Fibroblast of the conjunctiva (primary cell): ENCODE results near the gene STX1B.
A peak's percentile ranks its signal among the peaks of the same experiment; 100 is the strongest.
"Not testable (repeated sequence)": the region's sequence is repeated elsewhere in the genome, so short reads cannot be mapped to it uniquely, and the experiment has no call there.

ENCODE experiments used
- DNase-seq: peaks from one replicate; pipeline ENCODE4 v3.0.0-alpha.2; 2010; ENCODE audit warnings: low read depth

STX1B gene

DNA sequence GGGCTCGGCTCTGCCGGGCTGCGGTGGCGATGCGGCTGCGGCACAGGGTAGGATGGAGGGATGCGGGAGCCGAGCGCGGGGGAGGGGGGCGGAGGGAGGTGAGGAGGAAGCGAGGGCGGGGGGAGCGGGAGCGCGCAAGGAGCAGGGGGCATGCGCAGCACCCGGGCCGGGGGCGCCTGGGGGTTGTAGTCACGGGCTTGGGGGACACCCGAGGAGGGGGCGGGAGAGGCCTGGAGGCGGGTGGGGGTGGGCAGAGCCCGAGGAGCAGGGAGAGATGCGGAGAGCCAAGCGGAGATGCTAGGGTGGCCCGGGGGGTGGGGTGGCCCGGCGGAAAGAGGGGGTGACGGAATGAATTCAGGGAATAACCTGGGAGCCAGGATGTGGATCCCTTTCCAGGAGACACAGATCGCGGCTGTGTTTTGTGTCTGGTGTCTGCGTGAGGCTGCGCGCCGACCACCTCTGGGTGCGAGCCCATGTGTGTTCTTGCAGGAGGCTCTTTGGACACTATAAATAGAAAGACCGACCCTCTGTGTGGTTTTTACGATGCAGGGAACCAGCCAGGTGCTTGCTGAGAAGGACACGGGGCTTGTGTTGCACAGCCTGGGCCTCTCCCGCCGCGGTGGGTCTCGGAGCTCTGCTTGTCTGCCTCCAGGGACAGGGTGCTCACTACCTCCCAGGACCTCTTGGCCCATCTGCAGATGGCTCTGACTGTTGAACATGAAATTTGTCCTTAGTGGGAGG lies at the start of gene STX1B:
TSS of gene STX1B (minus strand) at position 54 of the 741 bp plus-strand sequence. CDS start 242 bp downstream, outside the sequence.
- DNase-seq: no peak

DNA sequence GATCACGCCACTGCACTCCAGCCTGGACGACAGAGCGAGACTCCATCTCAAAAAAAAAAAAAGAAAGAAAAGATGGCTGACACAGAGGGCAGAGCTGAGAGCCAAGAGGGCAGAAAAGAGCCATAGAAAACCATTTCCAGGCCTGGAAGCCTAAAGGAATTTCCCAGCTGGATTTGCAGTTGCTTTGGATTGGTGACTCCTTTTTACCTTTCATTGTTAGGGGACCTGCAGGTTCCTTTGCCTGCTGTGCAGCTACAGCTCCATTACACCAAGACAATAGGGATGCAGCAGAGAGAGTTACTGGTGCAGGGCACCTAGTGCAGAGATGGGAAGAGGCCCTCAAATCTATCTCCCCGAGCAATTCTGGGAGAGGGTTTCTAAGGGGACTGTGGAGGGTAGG lies 45.2 kb upstream of the STX1B start:
- DNase-seq: no peak

DNA sequence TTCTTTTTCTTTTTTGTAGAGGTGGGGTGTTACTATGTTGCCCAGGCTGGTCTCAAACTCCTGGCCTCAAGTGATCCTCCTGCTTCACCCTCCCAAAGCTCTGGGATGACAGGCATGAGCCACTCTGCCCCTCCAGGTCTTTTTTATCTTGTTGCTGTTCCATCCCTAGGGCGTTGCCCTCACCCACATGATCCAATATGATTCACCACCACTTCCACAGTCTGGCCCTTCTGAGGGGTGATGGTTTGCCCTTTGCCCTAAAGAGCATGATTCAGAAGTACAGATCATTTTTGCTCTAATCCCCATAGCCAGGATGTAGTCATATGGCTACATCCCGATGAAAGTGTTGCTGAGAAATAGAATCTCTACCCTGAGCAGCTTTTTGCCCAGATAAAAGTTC lies 41.7 kb upstream of the STX1B start:
- DNase-seq: peak; percentile 93

DNA sequence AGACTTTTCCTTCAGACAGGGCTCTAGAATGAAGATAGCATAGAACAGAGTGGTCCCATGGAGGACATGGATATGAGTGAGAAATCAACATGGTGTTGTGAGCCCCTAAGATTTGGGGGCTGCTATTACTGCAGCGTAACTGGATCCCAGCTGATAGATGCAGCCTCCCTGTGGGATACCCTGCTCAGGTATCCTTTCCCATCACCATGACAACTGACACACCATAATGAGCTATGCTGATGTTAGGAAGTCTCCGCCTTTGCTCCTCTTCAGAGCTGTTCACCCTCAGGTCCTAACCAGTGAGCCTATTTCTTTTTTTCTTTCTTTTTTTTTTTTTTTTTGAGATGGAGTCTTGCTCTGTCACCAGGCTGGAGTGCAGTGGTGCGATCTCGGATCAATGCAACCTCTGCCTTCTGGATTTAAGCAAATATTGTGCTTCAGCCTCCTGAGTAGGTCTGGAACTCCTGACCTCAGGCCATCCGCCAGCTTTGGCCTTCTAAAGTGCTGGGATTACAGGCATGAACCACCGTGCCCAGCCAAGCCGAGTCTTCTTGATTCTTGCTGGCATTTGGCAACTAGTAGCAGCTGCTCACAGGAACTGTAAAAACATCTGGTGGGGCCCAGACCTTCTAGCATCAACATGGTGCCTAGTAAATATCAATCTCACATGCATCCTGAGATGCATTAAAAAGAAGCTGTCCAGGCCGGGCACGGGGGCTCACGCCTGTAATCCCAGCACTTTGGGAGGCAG lies 40.0 kb upstream of the STX1B start:
- DNase-seq: no peak

DNA sequence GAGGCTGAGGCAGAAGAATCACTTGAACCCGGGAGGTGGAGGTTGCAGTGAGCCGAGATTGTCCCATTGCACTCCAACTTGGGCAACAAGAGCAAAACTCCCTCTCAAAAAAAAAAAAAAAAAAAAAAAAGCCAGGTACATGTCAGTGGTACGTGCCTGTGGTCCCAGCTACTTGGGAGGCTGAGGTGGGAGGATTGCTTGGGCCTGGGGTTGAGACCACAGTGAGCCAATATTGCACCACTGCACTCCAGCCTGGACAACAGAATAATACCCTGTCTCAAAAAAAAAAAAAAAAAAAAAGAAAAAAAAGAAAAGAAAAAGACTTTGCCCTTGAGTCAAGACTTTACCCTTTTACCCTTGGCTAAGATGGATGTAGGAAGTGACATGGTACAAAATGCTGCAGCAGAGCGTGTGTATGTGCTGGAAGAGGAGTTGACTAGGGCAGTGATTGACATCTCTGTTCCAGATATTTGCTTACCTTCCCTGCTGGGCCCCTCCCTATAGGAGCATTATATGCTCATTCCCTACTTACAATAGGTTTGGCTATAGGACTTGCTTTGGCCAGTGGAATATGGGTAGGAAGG lies 33.6 kb upstream of the STX1B start:
- no peak for DNase-seq

DNA sequence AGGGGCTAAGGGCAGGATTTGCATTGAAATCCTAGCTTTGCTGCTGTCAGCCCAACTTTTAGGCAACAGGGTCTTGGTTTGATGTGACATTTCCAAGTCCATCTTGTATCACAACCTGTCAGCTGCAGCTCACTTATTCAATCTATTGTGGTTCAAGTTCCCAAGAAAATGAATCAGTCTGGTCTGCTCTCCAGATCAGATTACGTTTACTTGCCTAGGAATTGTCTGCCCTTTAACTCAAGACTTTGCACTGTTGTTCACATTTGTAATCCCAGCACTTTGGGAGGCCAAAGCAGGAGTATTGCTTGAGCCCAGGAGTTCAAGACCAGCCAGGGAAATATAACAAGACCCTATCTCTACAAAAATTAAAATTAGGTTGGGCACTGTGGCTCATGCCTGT lies 32.9 kb upstream of the STX1B start:
- DNase-seq: no peak

DNA sequence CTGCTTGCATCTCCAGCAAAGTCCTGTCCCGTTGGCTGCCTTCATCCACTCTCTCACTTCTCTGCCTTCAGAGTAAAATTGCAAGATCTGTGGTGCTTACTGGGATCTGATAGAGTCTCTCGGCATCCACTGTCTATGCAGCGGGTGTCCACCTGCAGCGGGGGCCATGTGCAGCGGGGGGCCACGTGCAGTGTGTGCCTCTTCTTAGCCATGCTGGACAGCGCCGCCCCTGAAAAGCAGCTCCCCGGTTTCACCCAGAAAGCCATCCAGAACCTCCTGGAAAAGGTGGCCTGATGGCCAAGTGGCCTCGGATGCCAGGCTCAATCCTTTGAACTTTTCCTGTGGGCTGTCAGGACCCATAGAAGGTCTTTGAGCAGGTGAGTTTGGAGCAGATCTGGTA lies 32.4 kb upstream of the STX1B start:
- no peak for DNase-seq

DNA sequence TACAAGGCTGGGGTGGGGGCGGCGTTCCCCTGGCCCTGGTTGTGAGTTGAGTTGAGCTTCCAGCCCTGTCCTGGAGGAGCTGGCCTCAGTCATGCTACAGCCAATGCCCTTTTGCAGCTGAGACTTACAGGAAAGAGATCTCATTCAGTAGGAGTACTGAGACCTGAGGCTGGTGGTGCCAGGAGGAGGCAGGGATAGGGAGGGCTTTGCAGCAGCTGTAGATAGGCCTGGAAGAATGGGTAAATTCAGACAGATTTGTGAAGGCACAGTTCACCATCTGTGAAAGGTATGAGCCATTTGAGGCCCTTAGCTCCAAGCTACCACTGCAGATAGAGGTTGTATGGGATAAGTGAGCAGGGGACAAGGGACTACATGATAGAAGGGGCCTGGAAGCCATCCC lies 28.6 kb upstream of the STX1B start:
- DNase-seq: no peak

DNA sequence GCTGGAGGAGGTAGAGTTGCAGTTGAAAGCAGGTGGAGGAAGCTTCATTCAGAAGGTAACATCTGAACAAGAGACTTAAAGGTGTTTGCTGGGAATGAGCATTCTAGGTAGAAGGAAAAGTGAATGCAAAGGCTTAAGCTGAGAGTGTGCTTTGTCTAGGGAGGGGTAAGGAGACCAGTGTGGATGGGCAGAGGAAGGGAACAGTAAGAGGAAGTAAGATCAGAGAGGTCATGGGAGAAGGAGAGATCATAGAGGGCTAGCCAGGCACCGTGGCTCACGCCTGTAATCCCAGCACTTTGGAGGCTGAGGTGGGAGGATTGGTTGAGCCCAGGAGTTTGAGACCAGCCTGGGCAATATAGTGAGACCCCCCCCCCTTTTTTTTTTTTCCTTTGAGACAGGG lies 26.3 kb upstream of the STX1B start:
- DNase-seq: no peak

DNA sequence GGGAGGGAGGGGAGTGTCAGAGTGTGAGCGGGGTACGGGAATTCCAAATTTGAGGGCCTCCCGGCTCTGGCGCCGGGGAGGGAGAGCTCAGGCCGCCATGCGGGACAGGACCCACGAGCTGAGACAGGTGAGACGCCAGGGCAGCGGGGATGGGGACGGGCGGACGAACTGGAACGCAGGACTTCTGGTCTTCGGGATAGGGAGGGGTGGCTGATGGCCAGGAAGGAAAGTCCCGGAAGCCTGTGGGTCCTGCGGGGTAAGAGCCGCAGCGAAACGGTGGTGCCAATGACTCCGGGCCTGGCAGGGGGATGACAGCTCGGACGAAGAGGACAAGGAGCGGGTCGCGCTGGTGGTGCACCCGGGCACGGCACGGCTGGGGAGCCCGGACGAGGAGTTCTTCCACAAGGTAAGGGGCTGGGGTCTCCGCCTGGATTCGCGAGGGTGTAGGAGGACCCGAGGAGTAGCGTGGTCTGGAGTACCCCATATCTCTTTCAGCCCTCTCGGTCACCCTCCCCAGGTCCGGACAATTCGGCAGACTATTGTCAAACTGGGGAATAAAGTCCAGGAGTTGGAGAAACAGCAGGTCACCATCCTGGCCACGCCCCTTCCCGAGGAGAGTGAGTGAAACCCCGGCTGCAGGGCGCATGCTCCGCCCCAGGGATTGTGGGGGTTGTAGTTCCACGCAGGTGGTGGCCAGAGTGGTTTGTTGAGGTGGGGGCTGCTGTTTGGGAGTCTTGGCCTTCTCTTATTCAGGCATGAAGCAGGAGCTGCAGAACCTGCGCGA lies 23.5 kb upstream of the STX1B start:
- peak; percentile 64 for DNase-seq

DNA sequence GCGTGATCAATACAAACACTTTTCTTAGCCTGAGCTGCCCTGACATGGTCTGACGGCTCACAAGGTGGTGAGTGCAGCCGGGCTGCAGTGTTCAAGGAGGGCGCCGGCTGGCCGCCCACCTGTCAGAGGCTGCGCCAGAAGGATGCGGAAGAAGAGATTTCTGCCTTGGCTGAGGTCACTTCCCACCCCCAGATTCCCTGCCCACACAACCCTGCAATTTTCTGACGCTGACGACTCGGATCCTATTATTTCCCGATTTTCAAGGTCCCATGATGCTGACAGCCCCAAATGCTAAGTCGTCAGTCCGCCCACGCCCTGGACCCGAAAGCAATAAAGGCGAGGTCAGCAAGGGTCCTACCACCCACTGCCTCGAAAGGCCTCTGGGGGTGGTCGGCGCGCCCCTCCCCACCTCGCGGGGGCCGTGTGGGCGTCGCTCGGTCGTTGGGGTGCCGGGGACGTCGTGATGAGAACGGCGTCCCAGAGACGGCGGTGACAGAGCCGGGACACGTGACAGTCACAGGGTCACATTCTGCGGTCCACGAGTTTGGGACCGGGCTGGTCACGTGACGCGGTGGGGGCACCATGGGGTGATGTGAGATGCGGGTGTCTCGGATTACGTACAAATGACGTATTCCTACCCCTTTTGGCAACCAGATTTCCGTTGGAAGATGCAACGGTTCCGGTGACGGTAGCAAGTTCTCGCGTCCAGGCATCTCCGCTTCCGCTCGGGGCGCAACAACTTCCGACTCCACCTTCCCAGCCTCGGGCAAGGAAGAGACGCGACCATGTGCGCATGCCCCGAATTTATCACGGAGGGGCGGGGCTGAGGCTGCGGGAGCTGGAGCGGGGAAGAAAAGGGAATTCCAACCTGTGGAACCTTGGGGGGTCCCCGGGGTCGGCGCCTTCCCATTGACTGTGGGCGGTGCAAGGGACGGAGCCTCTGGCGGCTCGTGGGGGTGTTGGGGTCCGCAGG lies 22.6 kb upstream of the STX1B start, which contains the start of gene STX4:
TSS of gene STX4 (plus strand) at position 823 of the 973 bp plus-strand sequence. CDS start 248 bp downstream, outside the sequence.
- DNase-seq: peak; percentile 95

DNA sequence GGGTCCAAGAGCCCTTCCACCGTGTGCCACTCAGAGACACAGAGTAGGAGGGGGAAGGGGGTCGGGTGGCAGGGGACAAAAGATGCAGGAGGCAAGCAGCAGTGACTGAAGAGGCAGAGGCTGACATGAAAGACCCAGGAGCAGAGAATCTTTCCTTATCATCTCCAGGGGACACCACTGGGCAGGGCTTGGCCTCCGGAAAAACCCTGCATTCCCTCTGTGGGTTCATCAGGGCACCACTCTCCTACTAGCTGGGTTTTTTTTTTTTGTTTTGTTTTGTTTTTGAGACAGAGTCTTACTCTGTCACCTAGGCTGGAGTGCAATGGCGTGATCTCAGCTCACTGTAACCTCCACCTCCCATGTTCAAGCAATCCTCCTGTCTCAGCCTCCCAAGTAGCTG lies 20.8 kb upstream of the STX1B start:
- no peak for DNase-seq

DNA sequence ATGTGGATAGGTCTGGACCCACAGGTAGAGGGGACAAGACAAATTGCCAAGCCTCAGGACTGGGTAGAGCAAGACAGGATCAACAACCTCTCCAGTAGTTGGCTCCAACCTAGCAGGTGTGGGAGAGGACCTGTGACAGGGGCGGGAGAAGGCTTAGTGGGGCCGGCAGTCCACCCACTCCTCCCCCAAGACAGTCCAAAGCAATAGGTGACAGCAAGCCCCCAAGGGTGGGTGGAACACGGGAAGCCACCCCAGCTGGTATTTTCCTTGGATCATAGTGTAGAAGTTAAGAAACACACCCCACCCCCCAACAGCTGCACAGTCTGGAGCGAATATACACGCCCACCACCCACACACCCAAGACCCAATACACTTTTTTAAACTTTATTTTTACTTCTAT lies 18.8 kb upstream of the STX1B start:
- no peak for DNase-seq

DNA sequence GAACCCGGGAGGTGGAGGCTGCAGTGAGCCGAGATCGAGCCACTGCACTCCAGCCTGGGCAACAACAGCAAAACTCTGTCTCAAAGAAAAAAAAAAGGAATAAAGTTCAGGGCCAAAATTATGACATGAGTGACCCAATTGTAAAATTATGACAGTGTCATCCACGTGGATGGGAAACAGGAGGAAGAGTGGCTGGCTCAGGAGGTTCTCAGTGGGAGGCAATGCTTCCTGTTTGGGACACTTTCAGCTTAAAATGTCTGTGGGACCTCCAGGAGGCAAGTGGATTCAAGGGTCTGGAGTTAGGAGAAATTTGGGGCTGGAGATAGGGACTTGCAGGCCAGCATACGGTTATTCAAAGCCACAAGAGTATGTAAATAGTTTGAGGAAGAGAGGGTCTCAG lies 14.9 kb upstream of the STX1B start:
- no peak for DNase-seq

DNA sequence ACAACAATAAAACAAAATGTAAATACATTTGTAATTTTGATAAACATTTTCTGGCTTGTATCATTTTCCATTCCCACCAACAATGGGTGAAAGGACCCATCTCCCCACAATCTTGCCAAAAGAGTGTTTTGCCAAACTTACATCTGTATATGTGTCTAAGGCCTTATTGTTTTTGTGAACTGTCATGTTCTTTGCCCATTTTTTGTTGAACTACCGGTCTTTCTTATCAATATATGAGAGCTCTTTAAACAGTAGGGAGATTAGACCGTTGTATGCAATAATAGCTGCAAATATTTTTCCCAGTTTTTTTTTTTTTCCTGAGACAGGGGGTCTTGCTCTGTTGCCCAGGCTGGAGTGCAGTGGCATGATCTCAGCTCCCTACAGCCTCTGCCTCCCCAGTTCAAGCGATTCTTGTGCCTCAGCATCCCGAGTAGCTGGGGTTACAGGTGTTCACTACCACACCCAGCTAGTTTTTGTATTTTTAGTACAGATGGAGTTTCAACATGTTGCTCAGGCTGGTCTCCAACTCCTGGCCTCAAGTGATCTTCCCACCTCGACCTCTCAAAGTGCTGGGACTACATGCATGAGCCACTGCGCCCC lies 13.3 kb upstream of the STX1B start:
- DNase-seq: no peak

DNA sequence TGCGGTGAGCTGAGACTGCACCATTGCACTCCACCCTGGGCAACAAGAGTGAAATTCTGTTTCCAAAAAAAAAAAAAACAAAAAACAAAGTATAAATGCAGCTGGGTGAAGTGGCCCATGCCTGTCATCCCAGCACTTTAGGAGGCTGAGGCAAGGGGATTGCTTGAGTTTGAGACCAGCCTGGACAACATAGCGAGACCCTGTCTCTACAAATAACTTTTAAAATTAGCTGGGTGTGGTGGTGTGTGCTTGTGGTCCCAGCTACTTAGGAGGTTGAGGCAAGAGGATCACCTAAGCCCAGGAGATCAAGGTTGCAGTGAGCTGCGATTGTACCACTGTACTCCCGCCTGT lies 12.8 kb upstream of the STX1B start:
- DNase-seq: no peak

DNA sequence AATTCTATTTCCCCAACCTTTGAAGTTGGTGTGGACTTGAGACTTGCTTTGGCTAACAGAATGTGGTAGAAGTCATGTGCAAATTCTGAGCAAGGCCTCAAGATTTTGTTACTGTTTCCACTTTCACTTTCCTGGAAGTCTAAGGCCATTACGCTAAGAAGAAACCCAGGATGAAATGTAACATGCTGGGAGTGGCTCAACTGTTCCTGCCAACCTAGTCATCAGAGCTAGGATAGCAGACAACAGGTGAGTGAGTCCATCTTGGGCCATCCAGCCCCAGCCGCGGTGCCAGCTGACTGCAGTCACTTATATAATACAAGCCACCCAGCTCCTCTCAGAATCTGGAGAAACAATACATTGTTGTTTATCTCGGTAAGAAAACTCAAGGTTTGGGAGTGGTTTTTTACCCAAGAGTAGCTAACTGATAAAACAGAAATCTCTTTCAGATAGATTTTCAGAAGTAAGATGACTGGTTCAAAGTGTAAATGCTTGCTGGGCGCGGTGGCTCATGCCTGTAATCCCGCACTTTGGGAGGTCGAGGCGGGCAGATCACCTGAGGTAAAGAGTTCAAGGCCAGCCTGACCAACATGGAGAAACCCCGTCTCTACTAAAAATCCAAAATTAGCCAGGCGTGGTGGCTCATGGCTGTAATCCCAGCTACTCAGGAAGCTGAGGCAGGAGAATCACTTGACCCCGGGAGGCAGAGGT lies 12.3 kb upstream of the STX1B start:
- DNase-seq: no peak

DNA sequence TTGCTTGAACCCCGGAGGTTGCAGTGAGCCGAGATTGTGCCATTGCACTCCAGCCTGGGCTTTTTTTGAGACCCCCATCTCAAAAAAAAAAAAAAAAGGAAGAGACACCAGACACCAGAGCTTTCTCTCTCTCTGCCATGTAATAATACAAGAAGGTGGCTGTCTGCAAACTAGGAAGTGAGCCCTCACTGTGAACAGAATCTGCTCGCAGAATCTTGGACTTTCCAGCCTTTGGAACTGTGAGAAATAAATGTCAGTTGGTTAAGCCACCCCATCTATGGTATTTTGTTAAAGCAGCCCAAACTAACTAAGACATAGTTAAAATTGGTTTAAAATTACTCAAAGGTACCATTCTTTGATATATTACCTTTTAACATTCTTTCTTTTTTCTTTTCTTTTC lies 10.1 kb upstream of the STX1B start:
- no peak for DNase-seq

DNA sequence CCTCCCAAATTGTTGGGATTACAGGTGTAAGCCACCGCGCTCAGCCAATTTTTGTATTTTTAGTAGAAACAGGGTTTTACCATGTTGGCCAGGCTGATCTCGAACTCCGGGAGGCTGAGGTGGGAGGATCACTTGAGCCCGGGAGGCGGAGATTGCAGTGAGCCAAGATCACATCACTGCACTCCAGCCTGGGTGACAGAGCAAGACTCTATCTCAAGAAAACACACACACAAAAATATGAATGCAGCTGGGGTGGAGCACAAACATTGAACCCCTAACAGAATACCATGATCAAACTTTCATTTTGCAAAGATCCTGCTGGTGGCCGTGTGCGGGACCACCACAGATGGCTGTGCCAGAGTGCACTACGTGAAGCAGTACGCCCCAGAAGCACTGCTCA lies 7.3 kb upstream of the STX1B start:
- not testable (repeated sequence) for DNase-seq

DNA sequence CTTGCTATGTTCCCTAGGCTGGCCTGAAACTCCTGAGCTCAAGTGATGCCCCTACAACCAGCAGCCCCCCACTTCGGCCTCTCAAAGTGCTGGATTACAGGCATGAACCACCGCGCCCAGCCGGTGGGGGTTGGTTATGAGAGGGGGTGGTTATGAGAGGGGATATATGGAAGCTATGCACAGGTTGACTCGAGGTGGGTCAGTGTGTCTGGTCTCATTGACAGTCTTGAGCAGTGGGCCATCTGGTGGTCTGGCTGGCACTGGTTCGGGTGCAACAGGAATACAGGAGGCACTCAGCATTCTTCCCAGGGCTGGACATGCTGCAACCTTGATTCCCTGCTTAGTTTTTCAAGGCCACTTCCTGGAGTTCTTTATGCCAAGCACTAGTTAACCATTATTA lies 5.6 kb upstream of the STX1B start:
- DNase-seq: no peak
